SK-N-SH treated with all-trans-retinoic acid at 6 μM for 48 hours (cell line): ENCODE results near the gene CACNB4.

Source experiments
- ATAC-seq: fragments of 200-7000 bp; cut with Tn5 transposase; 3 replicates; pipeline ENCODE4 v1.9.1; 2020; ENCODE audit warnings: mild to moderate bottlenecking, moderate library complexity
- ARNTL ChIP-seq: fragments of 450-650 bp; formaldehyde crosslinking; IDR thresholded peaks from 2 replicates; pipeline ENCODE4 v1.5.0; 2020; ENCODE audit warnings: low read depth, mild to moderate bottlenecking, moderate library complexity, borderline replicate concordance
- BACH2 ChIP-seq: fragments of 250-450 bp; sonication (Bioruptor Pico); IDR thresholded peaks from 2 replicates; pipeline ENCODE4 v1.9.0; 2021; ENCODE audit warnings: mild to moderate bottlenecking, borderline replicate concordance
- CREB5 ChIP-seq: fragments of 250-450 bp; sonication (Bioruptor Pico); IDR thresholded peaks from 2 replicates; pipeline ENCODE4 v1.5.1; 2020; ENCODE audit warnings: low read depth, mild to moderate bottlenecking, moderate library complexity
- CSDC2 ChIP-seq: fragments of 250-450 bp; sonication (Bioruptor Pico); IDR thresholded peaks from 2 replicates; pipeline ENCODE4 v1.5.0; 2020; ENCODE audit warnings: mild to moderate bottlenecking, moderate library complexity
- CSRNP3 ChIP-seq: fragments of 250-450 bp; sonication (Bioruptor Pico); IDR thresholded peaks from 2 replicates; pipeline ENCODE4 v1.5.1; 2021; ENCODE audit warnings: mild to moderate bottlenecking, moderate library complexity
- ESRRG ChIP-seq: fragments of 250-450 bp; sonication (Bioruptor Pico); IDR thresholded peaks from 2 replicates; pipeline ENCODE4 v1.6.1; 2021; ENCODE audit warnings: mild to moderate bottlenecking
- GLIS3 ChIP-seq: fragments of 250-450 bp; sonication (Bioruptor Pico); IDR thresholded peaks from 2 replicates; pipeline ENCODE4 v1.5.0; 2020; ENCODE audit warnings: mild to moderate bottlenecking, moderate library complexity
- ISL1 ChIP-seq: fragments of 250-450 bp; sonication (Bioruptor Pico); IDR thresholded peaks from 2 replicates; pipeline ENCODE4 v2.1.2; 2022; ENCODE audit warnings: mild to moderate bottlenecking, moderate library complexity
- OSR1 ChIP-seq: fragments of 250-450 bp; sonication (Bioruptor Pico); IDR thresholded peaks from 2 replicates; pipeline ENCODE4 v1.8.0; 2022; ENCODE audit warnings: moderate library complexity, mild to moderate bottlenecking, inconsistent platforms
- PATZ1 ChIP-seq: fragments of 250-450 bp; sonication (Bioruptor Pico); IDR thresholded peaks from 2 replicates; pipeline ENCODE4 v1.8.0; 2020; ENCODE audit warnings: mild to moderate bottlenecking, moderate library complexity, borderline replicate concordance
- POU6F1 ChIP-seq: fragments of 250-450 bp; sonication (Bioruptor Pico); IDR thresholded peaks from 2 replicates; pipeline ENCODE4 v1.8.0; 2021; ENCODE audit warnings: low read depth, mild to moderate bottlenecking, moderate library complexity, borderline replicate concordance
- PPARA ChIP-seq: fragments of 250-450 bp; sonication (Bioruptor Pico); IDR thresholded peaks from 2 replicates; pipeline ENCODE4 v1.5.0; 2020; ENCODE audit warnings: mild to moderate bottlenecking, borderline replicate concordance
- RARB ChIP-seq: fragments of 250-450 bp; sonication (Bioruptor Pico); IDR thresholded peaks from 2 replicates; pipeline ENCODE4 v1.8.0; 2021; ENCODE audit warnings: mild to moderate bottlenecking, moderate library complexity
- SNAI2 ChIP-seq: fragments of 250-450 bp; sonication (Bioruptor Pico); IDR thresholded peaks from 2 replicates; pipeline ENCODE4 v1.5.0; 2020; ENCODE audit warnings: mild to moderate bottlenecking, moderate library complexity
- TCF4 ChIP-seq: fragments of 250-450 bp; sonication (Bioruptor Pico); IDR thresholded peaks from 2 replicates; pipeline ENCODE4 v1.8.0; 2021; ENCODE audit warnings: mild to moderate bottlenecking, moderate library complexity, borderline replicate concordance
- TOX ChIP-seq: fragments of 250-450 bp; sonication (Bioruptor Pico); IDR thresholded peaks from 2 replicates; pipeline ENCODE4 v1.8.0; 2021; ENCODE audit warnings: mild to moderate bottlenecking, moderate library complexity, borderline replicate concordance
- TSHZ2 ChIP-seq: fragments of 250-450 bp; sonication (Bioruptor Pico); IDR thresholded peaks from 2 replicates; pipeline ENCODE4 v1.5.0; 2020; ENCODE audit warnings: mild to moderate bottlenecking, moderate library complexity
- ZC3H10 ChIP-seq: fragments of 250-450 bp; sonication (Bioruptor Pico); IDR thresholded peaks from 2 replicates; pipeline ENCODE4 v1.5.1; 2021; ENCODE audit warnings: mild to moderate bottlenecking, moderate library complexity
- ZFP3 ChIP-seq: fragments of 250-450 bp; sonication (Bioruptor Pico); IDR thresholded peaks from 2 replicates; pipeline ENCODE4 v1.5.0; 2020; ENCODE audit warnings: mild to moderate bottlenecking, moderate library complexity
- ZFP30 ChIP-seq: fragments of 450-650 bp; formaldehyde crosslinking; IDR thresholded peaks from 2 replicates; pipeline ENCODE4 v1.5.0; 2022; ENCODE audit warnings: mild to moderate bottlenecking, moderate library complexity
- ZNF565 ChIP-seq: fragments of 450-650 bp; formaldehyde crosslinking; conservative IDR thresholded peaks from 2 replicates; pipeline ENCODE4 v1.5.0; 2020; ENCODE audit warnings: low read depth, mild to moderate bottlenecking, moderate library complexity
- ZNF70 ChIP-seq: fragments of 450-650 bp; formaldehyde crosslinking; IDR thresholded peaks from 2 replicates; pipeline ENCODE4 v1.5.0; 2020; ENCODE audit warnings: mild to moderate bottlenecking, moderate library complexity
- ZNF8 ChIP-seq: fragments of 450-650 bp; formaldehyde crosslinking; IDR thresholded peaks from 2 replicates; pipeline ENCODE4 v1.5.0; 2020; ENCODE audit warnings: mild to moderate bottlenecking, moderate library complexity

Gene CACNB4

GRCh38 chr2:151819920-151820319 lies 278.9 kb downstream of the CACNB4 start:
- TF ChIP-seq ZFP30 (CRISPR knock-in tag) (no peak), TOX (CRISPR knock-in tag) (no peak), CREB5 (CRISPR knock-in tag) (no peak), SNAI2 (CRISPR knock-in tag) (no peak)
- no peak for ATAC-seq

GRCh38 chr2:151817929-151818328 lies 280.9 kb downstream of the CACNB4 start:
- TF ChIP-seq SNAI2 (CRISPR knock-in tag) = no peak
- no peak for TF ChIP-seq ZC3H10 (CRISPR knock-in tag)
- TF ChIP-seq ESRRG (CRISPR knock-in tag) = no peak
- TF ChIP-seq CSDC2 = no peak
- TF ChIP-seq RARB = no peak
- no peak for TF ChIP-seq CREB5 (CRISPR knock-in tag)
- no peak for TF ChIP-seq CSRNP3 (CRISPR knock-in tag)
- no peak for TF ChIP-seq TSHZ2 (CRISPR knock-in tag)
- no peak for TF ChIP-seq ZNF70
- no peak for TF ChIP-seq POU6F1 (CRISPR knock-in tag)
- TF ChIP-seq ARNTL = no peak
- TF ChIP-seq ISL1 (CRISPR knock-in tag) = no peak
- no peak for TF ChIP-seq BACH2
- TF ChIP-seq ZNF565 = no peak
- no peak for TF ChIP-seq GLIS3
- no peak for TF ChIP-seq OSR1 (CRISPR knock-in tag)
- no peak for TF ChIP-seq PATZ1 (CRISPR knock-in tag)
- no peak for TF ChIP-seq PPARA (CRISPR knock-in tag)
- TF ChIP-seq ZFP30 (CRISPR knock-in tag) = no peak
- no peak for ATAC-seq

- ATAC-seq = no peak
- TF ChIP-seq TSHZ2 (CRISPR knock-in tag) (no peak), ZNF8 (CRISPR knock-in tag) (no peak), RARB (no peak), POU6F1 (CRISPR knock-in tag) (no peak), ZNF70 (no peak), BACH2 (no peak), ESRRG (CRISPR knock-in tag) (no peak), SNAI2 (CRISPR knock-in tag) (no peak), ZFP3 (no peak), TCF4 (no peak), ARNTL (no peak), ZFP30 (CRISPR knock-in tag) (no peak), OSR1 (CRISPR knock-in tag) (no peak), ISL1 (CRISPR knock-in tag) (no peak)
- TF ChIP-seq, all 23 proteins: peak for 0
Measured at GRCh38 chr2:151816843-151817242, 282.0 kb downstream of the CACNB4 start.
